Measurements from ENCODE around the gene ASCL3. TPM values are rescaled to one million over a fixed set of nuclear protein-coding genes. Genes with fewer than 3 reads are reported as not detected.

Gene ASCL3
- total and polyA plus RNA-seq, 8 donors, result 1.8 TPM; not detected in 7

DNA sequence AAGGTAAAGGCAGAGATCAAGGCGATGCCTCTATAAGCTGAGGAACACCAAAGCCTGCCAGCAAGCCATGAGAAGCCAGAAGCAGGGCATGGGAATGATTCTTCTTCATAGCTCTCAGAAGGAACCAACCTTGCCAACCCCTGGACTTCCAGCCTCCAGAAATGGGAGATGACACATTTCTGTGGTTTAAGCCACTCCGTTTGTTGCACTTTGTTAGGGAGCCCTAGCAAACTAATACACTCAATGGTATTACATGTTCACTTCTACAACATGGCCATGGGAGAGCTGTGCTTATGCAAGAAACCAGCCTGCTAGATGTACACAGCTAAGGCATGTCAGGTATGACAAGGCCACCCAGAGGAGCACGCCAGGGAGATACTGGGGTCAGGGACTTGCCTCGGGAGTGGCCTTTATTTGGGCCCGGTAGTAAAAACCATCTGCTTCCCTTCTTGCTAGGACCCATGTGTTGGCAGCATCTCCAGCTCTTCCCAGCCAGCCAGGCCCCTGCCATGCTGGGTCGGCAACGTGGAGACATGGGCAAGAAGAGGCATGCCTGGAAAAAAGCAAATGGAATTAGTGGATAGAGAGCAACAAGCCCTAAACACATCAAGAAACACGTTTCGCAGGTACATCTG, 13.7 kb downstream of the ASCL3 start:
- no peak overlapping the region for H3K4me3 ChIP-seq
- peaks cover 0 to 18% (median 9%) of the 10 kb centered on the region in 4 donors for H3K36me3 ChIP-seq
- H3K4me1 ChIP-seq, result no peaks in the 10 kb centered on the region
- no peak for DNase-seq
- 85 to 95% (median 88%) methylated on average over 9 of the region's 9 CpGs for WGBS, 5 donors
- H3K27me3 ChIP-seq, result no peaks in the 10 kb centered on the region
- H3K9me3 ChIP-seq, result no peaks in the 10 kb centered on the region
- intact Hi-C loops (cut with DNase I; ENCODE audit: low total_unique reads), result no loop called here
- TF ChIP-seq EP300 (IDR thresholded peaks at IDR 0.05), result no peak
- no peak for TF ChIP-seq POLR2AphosphoS5 (IDR thresholded peaks at IDR 0.05)
- TF ChIP-seq POLR2A (IDR thresholded peaks at IDR 0.05), result no peak
- no peak for TF ChIP-seq CTCF (IDR thresholded peaks at IDR 0.05)
- no peak overlapping the region for H3K27ac ChIP-seq

DNA sequence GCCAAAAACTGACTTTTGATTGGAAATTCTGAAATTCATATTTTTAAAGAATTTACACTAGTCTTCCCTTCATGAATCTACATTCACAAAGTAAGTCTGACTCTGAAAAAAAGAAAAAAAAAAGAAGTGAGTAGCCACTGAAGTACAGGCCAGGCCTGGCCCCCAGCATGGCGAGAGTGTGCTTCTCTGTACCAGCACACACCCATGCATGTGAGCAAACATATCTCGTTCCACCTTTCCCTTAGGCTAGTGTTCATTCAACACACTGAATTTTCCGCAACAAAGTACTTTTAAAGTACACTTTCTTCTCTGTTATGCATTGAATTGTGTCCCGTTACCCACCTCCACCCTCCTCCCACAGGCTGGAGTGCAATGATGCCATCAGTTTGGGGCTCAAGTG, 14.6 kb downstream of the ASCL3 start:
- Histone ChIP-seq H3K27ac (no peak overlapping the region), H3K27me3 (no peaks in the 10 kb centered on the region), H3K4me1 (no peaks in the 10 kb centered on the region), H3K9me3 (no peaks in the 10 kb centered on the region), H3K4me3 (no peak overlapping the region), H3K36me3 (peaks cover 0 to 27% (median 15%) of the 10 kb centered on the region in 4 donors)
- WGBS, 5 donors, result 77 to 86% (median 82%) methylated on average over 4 of the region's 4 CpGs
- intact Hi-C loops (cut with DNase I; ENCODE audit: low total_unique reads), result no loop called here
- no peak for DNase-seq
- TF ChIP-seq EP300 (IDR thresholded peaks at IDR 0.05) (no peak), POLR2AphosphoS5 (IDR thresholded peaks at IDR 0.05) (no peak), CTCF (IDR thresholded peaks at IDR 0.05) (no peak)

DNA sequence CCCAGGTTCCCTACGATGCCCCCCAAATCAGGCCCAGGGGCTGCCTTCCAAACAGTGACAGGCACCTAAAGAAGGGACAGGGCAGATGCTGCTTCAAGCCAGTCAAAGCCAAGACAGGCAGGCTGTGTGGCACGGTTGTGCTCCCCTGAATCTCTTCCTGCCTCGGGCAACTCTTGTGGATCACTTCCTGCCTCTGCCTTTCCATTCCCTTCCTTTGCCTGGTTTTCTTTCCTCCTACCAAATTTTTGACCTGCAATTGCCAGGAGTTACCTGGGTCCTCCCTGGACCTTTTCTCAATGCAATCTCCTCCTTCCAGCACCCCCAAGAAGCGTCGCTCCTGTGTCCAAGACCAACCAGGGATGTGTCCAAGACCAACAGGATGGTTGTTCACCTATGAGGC, 15.6 kb downstream of the ASCL3 start:
- Histone ChIP-seq H3K4me3 (no peak overlapping the region), H3K4me1 (no peaks in the 10 kb centered on the region), H3K9me3 (no peaks in the 10 kb centered on the region), H3K27me3 (no peaks in the 10 kb centered on the region), H3K36me3 (peaks cover 0 to 36% (median 24%) of the 10 kb centered on the region in 4 donors), H3K27ac (no peak overlapping the region)
- intact Hi-C loops (cut with DNase I; ENCODE audit: low total_unique reads), result no loop called here
- TF ChIP-seq CTCF (IDR thresholded peaks at IDR 0.05) (no peak), POLR2A (IDR thresholded peaks at IDR 0.05) (no peak), POLR2AphosphoS5 (IDR thresholded peaks at IDR 0.05) (no peak), EP300 (IDR thresholded peaks at IDR 0.05) (no peak)
- WGBS, 5 donors, result 87 to 95% (median 88%) methylated on average over 4 to 5 of the region's 5 CpGs
- DNase-seq, result no peak

DNA sequence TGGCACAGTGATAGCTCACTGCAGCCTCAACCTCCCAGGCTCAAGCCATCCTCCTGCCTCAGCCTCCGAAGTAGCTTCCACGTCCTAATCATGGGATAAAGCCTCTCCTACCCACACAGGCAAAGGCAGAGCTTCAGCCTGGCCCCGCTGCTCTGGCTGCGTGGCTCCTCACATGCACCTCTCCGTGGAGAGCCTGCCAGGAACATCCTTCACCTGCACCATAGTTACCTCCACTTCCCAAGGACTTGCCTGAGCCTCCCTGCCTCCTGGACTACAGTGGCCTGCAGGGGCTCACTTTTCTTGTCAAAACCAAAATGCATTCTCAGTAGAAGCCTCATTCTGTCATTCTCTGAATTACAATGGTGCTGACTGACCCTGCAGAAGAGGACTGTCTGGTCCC, 16.6 kb downstream of the ASCL3 start:
- WGBS, 5 donors, result 88 to 100% (median 95%) methylated on average over 5 of the region's 5 CpGs
- no peaks in the 10 kb centered on the region for H3K27me3 ChIP-seq
- DNase-seq, result no peak

More for the DNA sequence above, 16.6 kb downstream of the ASCL3 start:
- no peaks in the 10 kb centered on the region for H3K4me1 ChIP-seq
- intact Hi-C loops (cut with DNase I; ENCODE audit: low total_unique reads), result no loop called here
- H3K4me3 ChIP-seq, result no peak overlapping the region
- peaks cover 3 to 46% (median 34%) of the 10 kb centered on the region in 4 donors for H3K36me3 ChIP-seq
- no peaks in the 10 kb centered on the region for H3K9me3 ChIP-seq
- H3K27ac ChIP-seq, result no peak overlapping the region
- no peak for TF ChIP-seq POLR2A (IDR thresholded peaks at IDR 0.05)
- TF ChIP-seq POLR2AphosphoS5 (IDR thresholded peaks at IDR 0.05), result no peak
- no peak for TF ChIP-seq CTCF (IDR thresholded peaks at IDR 0.05)
- TF ChIP-seq EP300 (IDR thresholded peaks at IDR 0.05), result no peak
